Measurements from ENCODE around the gene ACR.
"Not testable (repeated sequence)": the region's sequence is repeated elsewhere in the genome, so short reads cannot be mapped to it uniquely, and the experiment has no call there.

ACR gene

GRCh38 chr22:50734343-50734771 lies 3.6 kb upstream of the ACR start:
- DNase-seq = no peak

GRCh38 chr22:50734986-50735738 lies 2.8 kb upstream of the ACR start:
- no peak for DNase-seq

GRCh38 chr22:50735739-50736030 lies 2.3 kb upstream of the ACR start:
- no peak for DNase-seq

- no peak for DNase-seq
Observed at GRCh38 chr22:50738649-50739227, 734 bp downstream of the ACR start.

GRCh38 chr22:50739279-50739691 lies 1.3 kb downstream of the ACR start:
- no peak for DNase-seq

- DNase-seq = no peak
Observed at GRCh38 chr22:50739894-50740293, 1.9 kb downstream of the ACR start.

GRCh38 chr22:50740714-50741113 lies 2.7 kb downstream of the ACR start:
- DNase-seq = not testable (repeated sequence)

GRCh38 chr22:50744424-50744823 lies 6.4 kb downstream of the ACR start:
- not testable (repeated sequence) for DNase-seq

- not testable (repeated sequence) for DNase-seq
Observed at GRCh38 chr22:50747521-50747920, 9.5 kb downstream of the ACR start.

- not testable (repeated sequence) for DNase-seq
Observed at GRCh38 chr22:50748630-50749029, 10.6 kb downstream of the ACR start.

GRCh38 chr22:50749302-50750074 lies 11.5 kb downstream of the ACR start:
- DNase-seq = not testable (repeated sequence)

- DNase-seq = not testable (repeated sequence)
Observed at GRCh38 chr22:50755251-50755650, 17.2 kb downstream of the ACR start.

GRCh38 chr22:50756406-50756805 lies 18.4 kb downstream of the ACR start:
- not testable (repeated sequence) for DNase-seq

GRCh38 chr22:50756949-50757491 lies 19.0 kb downstream of the ACR start:
- DNase-seq = peak; percentile 55

- not testable (repeated sequence) for DNase-seq
Observed at GRCh38 chr22:50759597-50760341, 21.8 kb downstream of the ACR start.

GRCh38 chr22:50761829-50762228 lies 23.8 kb downstream of the ACR start:
- DNase-seq = not testable (repeated sequence)

GRCh38 chr22:50764288-50764687 lies 26.3 kb downstream of the ACR start:
- not testable (repeated sequence) for DNase-seq

- DNase-seq = not testable (repeated sequence)
Observed at GRCh38 chr22:50775132-50775531, 37.1 kb downstream of the ACR start.

- not testable (repeated sequence) for DNase-seq
Observed at GRCh38 chr22:50777631-50778030, 39.6 kb downstream of the ACR start.

GRCh38 chr22:50780244-50780643 lies 42.2 kb downstream of the ACR start:
- DNase-seq = not testable (repeated sequence)

GRCh38 chr22:50782253-50782652 lies 44.2 kb downstream of the ACR start:
- DNase-seq = not testable (repeated sequence)

GRCh38 chr22:50783033-50783879 lies 45.3 kb downstream of the ACR start, which contains the start of gene RABL2B:
TSS of gene RABL2B (minus strand) at chr22:50783636. CDS start at chr22:50782294, 1,342 bp downstream.
- peak; percentile 88 for DNase-seq

All from stimulated activated CD4-positive, alpha-beta T cell treated with anti-CD3 and anti-CD28 coated beads, Interleukin-4, amount 100 ng/mL, for 24 hours (primary cell).